ENCODE measurements around the gene MAPK10.

The MAPK10 gene

GRCh38 chr4:86272669-86273068 lies 87.2 kb downstream of the MAPK10 start:
- no peak for DNase-seq

DNA sequence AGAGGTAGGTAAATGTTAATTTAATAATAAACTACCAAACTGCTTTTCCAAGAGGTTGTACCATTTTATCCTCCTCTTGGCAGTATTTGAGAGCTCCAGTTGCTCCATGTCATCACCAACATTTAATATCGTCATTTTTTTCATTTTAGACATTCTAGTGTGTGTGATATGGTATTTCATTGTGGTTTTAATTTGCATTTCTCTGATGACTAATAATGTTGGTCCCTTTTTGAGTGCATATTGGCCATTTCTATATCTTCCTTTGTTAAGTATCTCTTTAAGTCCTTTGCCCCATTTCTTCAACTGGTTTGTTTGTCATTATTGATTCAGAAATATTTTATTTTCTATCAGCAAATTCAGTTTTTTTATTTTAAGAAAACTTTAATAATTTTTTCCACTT lies 88.8 kb downstream of the MAPK10 start:
- no peak for DNase-seq

DNA sequence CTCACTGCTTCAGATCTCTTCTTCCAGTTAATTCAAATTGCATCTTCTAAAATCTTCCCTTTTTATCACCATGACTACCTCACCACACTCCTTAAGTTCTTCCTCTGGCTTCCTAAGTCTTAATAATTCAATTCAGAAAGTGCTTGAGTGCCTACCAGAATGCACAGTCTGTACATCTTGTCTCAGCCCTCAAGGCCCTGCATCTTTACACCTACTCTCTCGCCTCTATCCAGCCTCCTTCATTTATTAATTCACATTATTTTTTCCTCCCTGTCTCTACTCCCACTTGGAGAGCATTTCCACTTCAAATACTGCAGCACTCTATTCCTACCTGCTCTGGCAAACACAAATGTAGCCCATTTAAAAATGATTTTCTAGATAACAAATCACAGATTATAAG lies 90.5 kb downstream of the MAPK10 start:
- DNase-seq = no peak

DNA sequence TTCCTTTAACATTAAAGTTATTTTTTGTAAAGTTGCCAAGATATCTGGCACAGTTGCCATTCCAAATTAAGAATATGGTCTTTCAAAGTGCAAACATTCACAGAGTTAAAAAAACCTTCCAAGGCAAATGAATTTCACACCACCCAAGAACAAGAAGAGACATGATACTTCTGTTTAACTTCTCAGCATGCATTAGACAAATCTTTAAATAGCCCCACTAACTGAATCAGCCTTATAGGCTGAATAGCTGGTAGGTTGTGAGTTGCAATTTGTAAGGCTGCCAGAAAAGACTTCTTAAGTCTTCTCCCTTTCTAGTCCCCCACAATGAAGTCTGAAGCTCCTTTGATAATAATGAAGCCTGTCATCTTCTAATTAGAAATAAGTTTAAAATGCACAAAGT lies 95.6 kb downstream of the MAPK10 start:
- DNase-seq = no peak

GRCh38 chr4:86261636-86262035 lies 98.2 kb downstream of the MAPK10 start:
- peak; percentile 22 for DNase-seq

- DNase-seq = no peak
Observed at GRCh38 chr4:86256086-86256485, 103.8 kb downstream of the MAPK10 start.

- no peak for DNase-seq
Observed at GRCh38 chr4:86250619-86251018, 109.2 kb downstream of the MAPK10 start.

GRCh38 chr4:86250006-86250405 lies 109.8 kb downstream of the MAPK10 start:
- no peak for DNase-seq

DNA sequence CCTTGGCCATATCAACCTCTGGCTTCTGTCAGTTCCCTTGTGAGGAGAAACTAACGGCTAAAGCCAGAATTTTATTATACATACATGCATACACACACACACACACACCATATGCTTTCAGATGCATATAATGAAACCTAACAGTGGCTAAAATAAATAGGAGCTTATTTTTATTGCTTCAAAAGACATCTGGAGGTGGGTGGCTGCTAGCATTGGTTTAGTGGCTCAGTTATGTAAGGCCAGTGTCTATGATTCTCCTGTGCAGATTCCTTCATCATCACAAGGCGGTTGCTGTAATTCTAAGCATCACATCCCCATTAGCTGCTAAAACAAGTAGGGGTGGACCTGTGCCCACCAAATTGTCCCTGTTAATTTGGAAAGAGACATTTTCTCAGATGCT lies 110.8 kb downstream of the MAPK10 start:
- DNase-seq = no peak

DNA sequence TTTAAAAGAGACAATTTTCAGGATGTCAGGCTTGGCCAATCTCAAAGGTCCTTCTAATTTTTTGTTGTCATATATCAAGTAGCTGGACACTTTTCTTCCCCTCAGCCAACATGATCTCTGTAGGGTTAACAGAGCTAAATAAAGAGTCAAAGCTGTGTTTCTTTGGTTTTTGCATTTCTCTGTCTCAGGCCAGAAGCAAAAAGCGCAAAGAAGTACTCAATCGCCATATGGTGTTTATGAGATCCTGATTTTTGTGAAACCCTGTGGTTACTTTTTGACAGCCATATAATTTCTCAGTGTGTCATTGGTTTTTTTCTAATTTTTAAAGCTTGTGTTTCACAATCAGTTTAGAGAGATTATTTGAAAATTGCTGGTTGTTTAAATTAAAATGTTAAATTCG lies 111.9 kb downstream of the MAPK10 start:
- no peak for DNase-seq

- no peak for DNase-seq
Observed at GRCh38 chr4:86247320-86247719, 112.5 kb downstream of the MAPK10 start.

DNA sequence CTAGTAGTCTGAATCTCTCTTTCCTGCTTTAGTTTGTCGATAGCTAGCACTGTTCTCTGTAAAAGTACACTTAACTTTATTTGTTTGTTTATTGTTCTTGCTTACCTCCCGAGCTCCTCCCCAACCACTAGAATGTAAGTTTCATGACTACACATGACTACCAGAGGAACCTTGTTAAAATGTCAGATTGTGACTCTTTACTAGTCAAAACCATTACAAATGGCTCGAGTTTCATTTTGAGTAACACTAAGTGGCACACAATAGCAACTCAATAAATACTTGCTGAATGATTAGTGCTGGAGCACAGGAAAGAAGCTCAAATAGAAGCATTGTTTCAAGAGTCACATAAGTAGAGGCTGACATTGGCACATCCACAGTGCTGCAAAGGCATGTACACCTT lies 116.1 kb downstream of the MAPK10 start:
- DNase-seq = no peak

- no peak for DNase-seq
Observed at GRCh38 chr4:86242677-86243076, 117.2 kb downstream of the MAPK10 start.

- DNase-seq = no peak
Observed at GRCh38 chr4:86235549-86235948, 124.3 kb downstream of the MAPK10 start.

GRCh38 chr4:86233681-86234080 lies 126.2 kb downstream of the MAPK10 start:
- DNase-seq = no peak

GRCh38 chr4:86233090-86233489 lies 126.8 kb downstream of the MAPK10 start:
- no peak for DNase-seq

DNA sequence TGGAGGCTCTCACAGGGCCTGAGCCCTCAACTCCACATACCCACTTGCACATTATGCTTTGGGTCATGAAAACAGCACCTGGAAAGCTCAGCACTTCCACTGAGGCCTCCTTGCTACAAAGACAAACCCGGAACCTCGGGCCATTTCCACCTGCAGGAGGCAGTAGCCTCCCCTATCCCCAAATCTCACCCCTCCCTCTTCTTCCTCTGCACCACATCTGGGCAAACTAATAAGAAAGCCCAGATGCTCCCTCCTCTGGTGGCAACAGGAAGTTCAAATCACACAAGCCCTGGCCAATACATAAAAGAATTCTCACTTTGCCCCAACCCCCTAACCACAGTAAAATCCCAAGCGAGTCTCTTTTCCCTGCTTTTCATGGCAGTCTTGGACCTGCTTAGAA lies 136.4 kb downstream of the MAPK10 start:
- peak; percentile 85 for DNase-seq

DNA sequence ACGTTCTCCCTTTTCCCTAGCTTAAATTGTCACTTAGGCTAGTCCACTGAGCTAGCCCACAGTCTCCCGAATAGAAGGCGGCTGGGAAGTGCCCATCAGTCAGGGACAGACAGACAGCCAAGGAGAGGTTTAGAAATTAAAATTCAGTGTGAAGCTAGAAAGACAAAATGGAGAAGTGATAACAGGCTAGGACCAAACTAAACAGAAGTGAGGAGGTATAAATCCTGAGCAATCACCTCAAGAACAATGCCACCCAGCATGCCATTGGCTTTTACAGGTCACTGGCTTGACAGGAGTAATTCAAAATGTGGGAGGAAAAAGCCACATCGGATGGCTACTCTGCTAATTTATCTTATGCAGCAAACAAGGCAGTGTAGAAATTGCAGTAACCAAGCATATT lies 138.9 kb downstream of the MAPK10 start:
- DNase-seq = no peak

- no peak for DNase-seq
Observed at GRCh38 chr4:86220121-86220520, 139.7 kb downstream of the MAPK10 start.

- no peak for DNase-seq
Observed at GRCh38 chr4:86218746-86219473, 140.9 kb downstream of the MAPK10 start.

DNA sequence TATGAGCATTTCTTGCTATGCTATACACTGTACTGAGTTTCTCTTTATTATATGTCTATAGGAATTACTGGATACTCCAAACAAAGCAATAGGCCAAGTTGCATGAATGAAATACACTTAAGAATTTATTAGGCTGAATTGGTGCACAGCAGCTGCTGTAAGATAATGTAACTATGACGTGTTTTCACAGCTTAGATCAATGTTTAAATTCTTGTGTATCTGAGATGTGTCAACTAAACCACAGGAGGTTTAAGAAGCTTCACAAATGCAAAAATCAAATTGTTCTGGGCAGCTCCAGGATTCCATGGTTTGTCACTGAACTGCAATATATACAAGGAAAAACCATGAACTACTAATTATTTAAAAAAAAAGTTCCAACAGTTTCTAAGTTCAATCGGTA lies 156.7 kb downstream of the MAPK10 start:
- DNase-seq = no peak

DNA sequence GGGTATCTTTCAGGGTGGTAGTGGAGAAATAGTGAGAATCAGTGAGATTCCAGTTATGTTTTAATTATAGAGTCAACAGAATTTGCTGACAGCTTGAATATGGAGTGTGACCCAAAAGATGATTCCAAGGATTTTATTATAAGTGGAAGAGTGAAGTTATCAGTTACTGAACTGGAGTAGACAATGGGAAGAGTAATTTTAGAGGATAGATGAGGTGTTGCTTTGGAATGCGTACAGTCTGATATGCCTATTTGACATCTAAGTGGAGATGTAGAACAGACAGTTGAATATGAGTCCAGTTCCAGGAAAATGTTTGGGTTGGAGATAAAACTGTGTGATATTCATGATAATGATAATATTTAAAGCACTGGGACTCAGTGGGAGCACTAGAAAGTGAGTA lies 174.2 kb downstream of the MAPK10 start:
- no peak for DNase-seq

DNA sequence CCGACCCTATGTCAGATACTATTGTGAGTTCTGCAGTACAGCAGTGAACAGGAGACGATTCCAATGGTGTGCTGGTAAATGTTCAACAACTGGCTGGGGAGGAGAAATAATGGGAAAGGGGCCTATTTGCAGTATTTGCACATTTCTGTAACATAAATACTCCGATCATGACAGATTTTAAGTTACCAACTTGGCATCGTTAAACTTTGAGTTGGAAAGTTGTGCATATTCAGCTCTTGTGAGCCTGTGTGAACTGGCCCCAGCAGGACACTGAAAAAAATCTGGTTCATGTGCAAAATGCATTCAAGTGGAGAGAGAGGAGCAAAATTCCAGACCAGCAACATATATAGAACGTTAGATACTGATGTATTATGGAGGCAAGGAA lies 175.0 kb downstream of the MAPK10 start:
- DNase-seq = no peak

- DNase-seq = no peak
Observed at GRCh38 chr4:86184216-86184900, 175.5 kb downstream of the MAPK10 start.

GRCh38 chr4:86181585-86181984 lies 178.3 kb downstream of the MAPK10 start:
- no peak for DNase-seq
